Sigmoid colon (tissue), 3 donors: ENCODE measurements around the gene GSN.

Experiments used
- CTCF ChIP-seq, 4 experiments: fragments of 450-650 bp in 3 of 4; fragments of 200-600 bp in 1 of 4; IDR thresholded peaks; one replicate each; pipeline ENCODE4 v1.5.1; 2016 to 2019; ENCODE audit warnings: antibody characterized with exemption in 4 of 4, mild to moderate bottlenecking in 3 of 4, moderate library complexity in 2 of 4
- POLR2A ChIP-seq, 2 donors: fragments of 450-650 bp; IDR thresholded peaks; one replicate each; pipeline ENCODE4 v1.6.1; 2016; ENCODE audit warnings: antibody characterized with exemption in 2 of 2, mild to moderate bottlenecking in 2 of 2, moderate library complexity in 2 of 2

GRCh38 chr9:121307976-121308375, 40.0 kb downstream of the GSN start:
- TF ChIP-seq CTCF (IDR thresholded peaks at IDR 0.05) = no peak
- TF ChIP-seq POLR2A (IDR thresholded peaks at IDR 0.05) = no peak
